Dendritic cell treated with granulocyte-macrophage colony-stimulating factor and Interleukin-4, amounts not matched to agents 40 ng/mL and 50 ng/mL, for 4 days (primary cell): Measurements from ENCODE around the gene ZNF25.
A peak's percentile ranks its signal among the peaks of the same experiment; 100 is the strongest.
"Not testable (repeated sequence)": the region's sequence is repeated elsewhere in the genome, so short reads cannot be mapped to it uniquely, and the experiment has no call there.

ENCODE experiments used
- H3K27ac Mint-ChIP-seq: one replicate; pipeline ENCODE4 v1.8.0; 2022; ENCODE audit warnings: mild to moderate bottlenecking, mixed read lengths
- H3K27me3 Mint-ChIP-seq: one replicate; pipeline ENCODE4 v1.8.0; 2022; ENCODE audit warnings: mild to moderate bottlenecking, mixed read lengths
- H3K36me3 Mint-ChIP-seq: one replicate; pipeline ENCODE4 v1.8.0; 2022; ENCODE audit warnings: low read depth, mixed read lengths
- H3K4me1 Mint-ChIP-seq: one replicate; pipeline ENCODE4 v1.8.0; 2022; ENCODE audit warnings: low read depth, mixed read lengths
- H3K4me3 Mint-ChIP-seq: one replicate; pipeline ENCODE4 v1.8.0; 2022; ENCODE audit warnings: mild to moderate bottlenecking, moderate library complexity, mixed read lengths
- H3K9me3 Mint-ChIP-seq: one replicate; pipeline ENCODE4 v1.8.0; 2022; ENCODE audit warnings: mixed read lengths
- intact Hi-C: fragments of 100-400 bp; cut with micrococcal nuclease; formaldehyde crosslinking; loops from one replicate; pipeline ENCODE4 v1.15.0; 2022

ZNF25 gene

GRCh38 chr10:37975401-37975991, 951 bp downstream of the ZNF25 start:
- Mint-ChIP-seq H3K4me3 (peak overlapping the region; percentile 92), H3K27me3 (no peaks in the 10 kb centered on the region), H3K36me3 (peaks cover 22% of the 10 kb centered on the region), H3K9me3 (no peaks in the 10 kb centered on the region), H3K27ac (peak overlapping the region; percentile 97), H3K4me1 (peaks cover 23% of the 10 kb centered on the region)
- intact Hi-C loops: no loop called here

- H3K4me3 Mint-ChIP-seq: no peak overlapping the region
- H3K36me3 Mint-ChIP-seq: peaks cover 53% of the 10 kb centered on the region
- intact Hi-C loops: no loop called here
- H3K27ac Mint-ChIP-seq: no peak overlapping the region
- H3K9me3 Mint-ChIP-seq: peaks cover 12% of the 10 kb centered on the region
- peaks cover 23% of the 10 kb centered on the region for H3K4me1 Mint-ChIP-seq
- H3K27me3 Mint-ChIP-seq: no peaks in the 10 kb centered on the region
Measured at GRCh38 chr10:37972396-37972795, 4.1 kb downstream of the ZNF25 start.

GRCh38 chr10:37965006-37965405, 11.4 kb downstream of the ZNF25 start:
- Mint-ChIP-seq H3K4me1 (no peaks in the 10 kb centered on the region), H3K4me3 (no peak overlapping the region), H3K36me3 (peaks cover 92% of the 10 kb centered on the region), H3K27ac (no peak overlapping the region), H3K27me3 (no peaks in the 10 kb centered on the region), H3K9me3 (peaks cover 51% of the 10 kb centered on the region)
- intact Hi-C loops: no loop called here

GRCh38 chr10:37960591-37961137, 15.8 kb downstream of the ZNF25 start:
- peaks cover 22% of the 10 kb centered on the region for H3K9me3 Mint-ChIP-seq
- intact Hi-C loops: no loop called here
- H3K4me3 Mint-ChIP-seq: no peak overlapping the region
- peaks cover 92% of the 10 kb centered on the region for H3K36me3 Mint-ChIP-seq
- no peak overlapping the region for H3K27ac Mint-ChIP-seq
- no peaks in the 10 kb centered on the region for H3K27me3 Mint-ChIP-seq
- H3K4me1 Mint-ChIP-seq: no peaks in the 10 kb centered on the region

GRCh38 chr10:37957841-37958240, 18.6 kb downstream of the ZNF25 start:
- H3K27ac Mint-ChIP-seq: no peak overlapping the region
- H3K36me3 Mint-ChIP-seq: peaks cover 93% of the 10 kb centered on the region
- no peaks in the 10 kb centered on the region for H3K27me3 Mint-ChIP-seq
- H3K4me1 Mint-ChIP-seq: peaks cover 6% of the 10 kb centered on the region
- intact Hi-C loops: no loop called here
- H3K4me3 Mint-ChIP-seq: no peak overlapping the region
- peaks cover 11% of the 10 kb centered on the region for H3K9me3 Mint-ChIP-seq

GRCh38 chr10:37952926-37953325, 23.5 kb downstream of the ZNF25 start:
- Mint-ChIP-seq H3K27me3 (no peaks in the 10 kb centered on the region), H3K9me3 (peaks cover 20% of the 10 kb centered on the region), H3K4me1 (peaks cover 16% of the 10 kb centered on the region), H3K27ac (no peak overlapping the region), H3K4me3 (no peak overlapping the region), H3K36me3 (peaks cover 86% of the 10 kb centered on the region)
- intact Hi-C loops: no loop called here

- intact Hi-C loops: no loop called here
- Mint-ChIP-seq H3K4me3 (no peak overlapping the region), H3K4me1 (peaks cover 16% of the 10 kb centered on the region), H3K27ac (no peak overlapping the region), H3K9me3 (peaks cover 20% of the 10 kb centered on the region), H3K27me3 (no peaks in the 10 kb centered on the region), H3K36me3 (peaks cover 78% of the 10 kb centered on the region)
Measured at GRCh38 chr10:37952043-37952755, 24.2 kb downstream of the ZNF25 start.

- H3K4me3 Mint-ChIP-seq: no peak overlapping the region
- peaks cover 39% of the 10 kb centered on the region for H3K36me3 Mint-ChIP-seq
- H3K4me1 Mint-ChIP-seq: peaks cover 10% of the 10 kb centered on the region
- peaks cover 13% of the 10 kb centered on the region for H3K9me3 Mint-ChIP-seq
- no peaks in the 10 kb centered on the region for H3K27me3 Mint-ChIP-seq
- no peak overlapping the region for H3K27ac Mint-ChIP-seq
- intact Hi-C loops: no loop called here
Measured at GRCh38 chr10:37948210-37948609, 28.2 kb downstream of the ZNF25 start.

- H3K27me3 Mint-ChIP-seq: no peaks in the 10 kb centered on the region
Measured at GRCh38 chr10:37947526-37947925, 28.9 kb downstream of the ZNF25 start.

GRCh38 chr10:37937864-37938263, 38.6 kb downstream of the ZNF25 start:
- H3K4me3 Mint-ChIP-seq: no peak overlapping the region
- H3K4me1 Mint-ChIP-seq: no peaks in the 10 kb centered on the region
- intact Hi-C loops: no loop called here

More at GRCh38 chr10:37947526-37947925, 28.9 kb downstream of the ZNF25 start:
- intact Hi-C loops: no loop called here
- H3K4me1 Mint-ChIP-seq: peaks cover 8% of the 10 kb centered on the region
- H3K36me3 Mint-ChIP-seq: peaks cover 32% of the 10 kb centered on the region
- no peak overlapping the region for H3K27ac Mint-ChIP-seq
- H3K4me3 Mint-ChIP-seq: no peak overlapping the region
- H3K9me3 Mint-ChIP-seq: peaks cover 6% of the 10 kb centered on the region

GRCh38 chr10:37934791-37935190, 41.7 kb downstream of the ZNF25 start:
- intact Hi-C loops: no loop called here
- Mint-ChIP-seq H3K27me3 (no peaks in the 10 kb centered on the region), H3K4me1 (no peaks in the 10 kb centered on the region), H3K9me3 (peaks cover 48% of the 10 kb centered on the region), H3K27ac (no peak overlapping the region), H3K36me3 (no peaks in the 10 kb centered on the region), H3K4me3 (no peak overlapping the region)

More at GRCh38 chr10:37937864-37938263, 38.6 kb downstream of the ZNF25 start:
- Mint-ChIP-seq H3K27me3 (no peaks in the 10 kb centered on the region), H3K9me3 (peaks cover 39% of the 10 kb centered on the region), H3K36me3 (no peaks in the 10 kb centered on the region), H3K27ac (no peak overlapping the region)

- H3K36me3 Mint-ChIP-seq: no peaks in the 10 kb centered on the region
- H3K27me3 Mint-ChIP-seq: no peaks in the 10 kb centered on the region
- no peak overlapping the region for H3K27ac Mint-ChIP-seq
- H3K4me1 Mint-ChIP-seq: no peaks in the 10 kb centered on the region
- intact Hi-C loops: no loop called here
- H3K9me3 Mint-ChIP-seq: peaks cover 16% of the 10 kb centered on the region
- no peak overlapping the region for H3K4me3 Mint-ChIP-seq
Measured at GRCh38 chr10:37930423-37930822, 46.0 kb downstream of the ZNF25 start.

- H3K27me3 Mint-ChIP-seq, H3K36me3 Mint-ChIP-seq, intact Hi-C loops, H3K4me1 Mint-ChIP-seq, H3K4me3 Mint-ChIP-seq, H3K27ac Mint-ChIP-seq: not testable (repeated sequence)
- H3K9me3 Mint-ChIP-seq: peaks cover 17% of the 10 kb centered on the region
Measured at GRCh38 chr10:37908165-37908564, 68.3 kb downstream of the ZNF25 start.

GRCh38 chr10:37906382-37906781, 70.1 kb downstream of the ZNF25 start:
- Mint-ChIP-seq H3K4me1 (no peaks in the 10 kb centered on the region), H3K27ac (no peak overlapping the region), H3K4me3 (no peak overlapping the region), H3K27me3 (no peaks in the 10 kb centered on the region), H3K36me3 (no peaks in the 10 kb centered on the region), H3K9me3 (peaks cover 9% of the 10 kb centered on the region)
- intact Hi-C loops: no loop called here
